Endothelial cell of umbilical vein (primary cell): ENCODE measurements around the gene CREBZF. TPM values are rescaled to one million over a fixed set of nuclear protein-coding genes. Genes with fewer than 3 reads are reported as not detected.

Experiments used
- BruUV-seq: library from RNA; stranded (reverse); fragments of 400-500 nt; replicated peaks from 2 replicates; lab custom pipeline; 2021; lab: Mats Ljungman, UMichigan
- CTCF ChIA-PET: fragments of 300-600, 350-600 bp; sonication (Branson Sonifier 250); formaldehyde crosslinking; loops from one replicate; lab custom pipeline; 2021; ENCODE audit warnings: antibody characterized with exemption, inconsistent platforms; lab: Charles Lee
- POLR2A ChIA-PET: fragments of 300-600, 350-600 bp; sonication (Branson Sonifier 250); formaldehyde crosslinking; loops from one replicate; lab custom pipeline; 2021; ENCODE audit warnings: antibody characterized with exemption, inconsistent platforms; lab: Charles Lee
- DNase-seq: peaks from one replicate; pipeline ENCODE4 v3.0.0-alpha.2; 2011; ENCODE audit warnings: low read depth, low spot score
- FAIRE-seq: peaks from 2 replicates; lab custom pipeline; 2011; peaks lifted over from hg19 to GRCh38; lab: Jason Lieb, UNC
- H2AFZ ChIP-seq: 2 replicates; pipeline ENCODE4 v1.6.0; 2012; ENCODE audit warnings: low read depth, low read length, control low read depth, inconsistent platforms
- H3K27ac ChIP-seq: 2 replicates; pipeline ENCODE4 v1.5.1; 2011; ENCODE audit warnings: low read depth, mild to moderate bottlenecking, control low read depth, low read length, moderate library complexity; ENCODE audit not compliant: insufficient read depth
- H3K27me3 ChIP-seq, 2 experiments: 2 replicates each; pipeline versions ENCODE4 v1.6.0 to v1.6.1; 2011; ENCODE audit warnings: low read length in 2 of 2, mixed read lengths in 1 of 2; ENCODE audit not compliant: control insufficient read depth in 2 of 2, insufficient read depth in 2 of 2
- H3K36me3 ChIP-seq, 2 experiments: 2 replicates in 1 of 2; 3 replicates in 1 of 2; pipeline ENCODE4 v1.5.1; 2011; ENCODE audit warnings: low read length in 2 of 2, mild to moderate bottlenecking in 1 of 2, moderate library complexity in 1 of 2; ENCODE audit not compliant: control insufficient read depth in 2 of 2, insufficient read depth in 2 of 2; ENCODE audit errors: extremely low read depth in 1 of 2
- H3K4me1 ChIP-seq: 3 replicates; pipeline ENCODE4 v1.5.1; 2011; ENCODE audit warnings: mild to moderate bottlenecking, low read length; ENCODE audit not compliant: control insufficient read depth, insufficient read depth; ENCODE audit errors: extremely low read depth
- H3K4me2 ChIP-seq: 2 replicates; pipeline ENCODE4 v1.6.1; 2011; ENCODE audit warnings: low read length, control low read depth, mixed read lengths; ENCODE audit not compliant: insufficient read depth
- H3K4me3 ChIP-seq, 3 experiments: fragments of 200-600 bp in 1 of 3; sonication (generic), shearing (Covaris generic) in 1 of 3; replicated peaks in 1 of 3; 2 replicates each; pipeline ENCODE4 v1.5.1; 2011 to 2016; ENCODE audit warnings: control low read depth in 3 of 3, low read length in 3 of 3, mild to moderate bottlenecking in 2 of 3, inconsistent platforms in 1 of 3, low read depth in 1 of 3, moderate library complexity in 1 of 3; ENCODE audit not compliant: insufficient read depth in 1 of 3
- H3K79me2 ChIP-seq: 2 replicates; pipeline ENCODE4 v1.6.0; 2012; ENCODE audit warnings: low read length, inconsistent platforms; ENCODE audit not compliant: control insufficient read depth, insufficient read depth
- H3K9ac ChIP-seq: replicated peaks from 2 replicates; pipeline ENCODE3; 2011; ENCODE audit warnings: low read length, control low read depth; ENCODE audit not compliant: insufficient read depth; ENCODE audit errors: extremely low read depth
- H3K9me1 ChIP-seq: replicated peaks from 3 replicates; pipeline ENCODE4 v1.6.0; 2011; ENCODE audit warnings: mild to moderate bottlenecking, low read length; ENCODE audit not compliant: control insufficient read depth, insufficient read depth; ENCODE audit errors: extremely low read depth
- H3K9me3 ChIP-seq: replicated peaks from 2 replicates; pipeline ENCODE4 v1.5.1; 2012; ENCODE audit warnings: low read length, inconsistent platforms; ENCODE audit not compliant: control insufficient read depth, insufficient read depth
- H4K20me1 ChIP-seq: replicated peaks from 2 replicates; pipeline ENCODE3; 2011; ENCODE audit warnings: mild to moderate bottlenecking, low read length; ENCODE audit not compliant: control insufficient read depth, insufficient read depth; ENCODE audit errors: extremely low read depth
- GATA2 ChIP-seq: IDR thresholded peaks from 2 replicates; pipeline ENCODE4 v1.7.0; 2011; ENCODE audit warnings: low read depth, mild to moderate bottlenecking, moderate library complexity, mixed read lengths, low read length; ENCODE audit not compliant: insufficient read length, insufficient read depth
- MAX ChIP-seq: IDR thresholded peaks from 2 replicates; pipeline ENCODE4 v1.6.1; 2011; ENCODE audit not compliant: insufficient read depth, insufficient read length
- MYC ChIP-seq: IDR thresholded peaks from one replicate; pipeline ENCODE4 v1.6.1; 2011; ENCODE audit warnings: mild to moderate bottlenecking, low read depth, low read length
- POLR2A ChIP-seq: IDR thresholded peaks from 2 replicates; pipeline ENCODE4 v1.6.1; 2012; ENCODE audit warnings: low read depth, mild to moderate bottlenecking, control low read depth, low read length
- POLR2AphosphoS5 ChIP-seq: IDR thresholded peaks from 2 replicates; pipeline ENCODE4 v1.6.1; 2012; ENCODE audit warnings: low read depth, mild to moderate bottlenecking, control low read depth, low read length, moderate library complexity; ENCODE audit not compliant: insufficient read depth
- dilution Hi-C: fragments of 300-500 bp; cut with MboI; formaldehyde crosslinking; loops from one replicate; pipeline ENCODE4 v1.15.0; 2019; ENCODE audit warnings: low sequenced_read_pairs; ENCODE audit not compliant: extremely low pct_ligation_motif_present
- intact Hi-C: fragments of 100-400 bp; cut with micrococcal nuclease; formaldehyde crosslinking; loops from one replicate; pipeline ENCODE4 v1.10.0; 2022
- polyA plus RNA-seq, 4 experiments: library from polyadenylated mRNA; depleted of rRNA in 3 of 4; stranded (reverse) in 3 of 4; unstranded in 1 of 4; fragments of >200 nt; gene quantifications; 2 replicates each; pipeline versions ENCODE4 v1.2.1 to v1.2.3, GENCODE V29; 2011 to 2012; ENCODE audit warnings: missing spikeins in 1 of 4
- total RNA-seq: library from RNA; stranded (reverse); gene quantifications from 2 replicates; pipeline ENCODE4 v1.2.3, GENCODE V29; 2021

The CREBZF gene
- total and polyA plus RNA-seq, 2 donors (not counting 3 experiments of a cell fraction or from before 2014, with no cell fraction given) = 15.5 to 35.5 TPM

- Histone ChIP-seq H3K4me3 (peak overlapping the region; percentile 73 to 99 (median 91)), H4K20me1 (no peaks in the 10 kb centered on the region), H3K27me3 (peaks cover 2 to 6% of the 10 kb centered on the region in 2 experiments), H3K9me1 (no peaks in the 10 kb centered on the region), H3K79me2 (peaks cover 34% of the 10 kb centered on the region), H3K4me1 (peaks cover 16% of the 10 kb centered on the region), H3K9ac (peak overlapping the region; percentile 82), H3K4me2 (peak overlapping the region; percentile 90), H3K36me3 (peaks cover 0 to 4% of the 10 kb centered on the region in 2 experiments), H2AFZ (peak overlapping the region; percentile 62), H3K9me3 (no peaks in the 10 kb centered on the region), H3K27ac (peak overlapping the region; percentile 68)
- DNase-seq (no peak), FAIRE-seq (no peak)
- TF ChIP-seq MYC = no peak
- TF ChIP-seq POLR2A = peak; percentile 9
- BruUV-seq = TSS peak; percentile 64
- intact Hi-C loops (loop anchor here (1.0 to 2.0 kb wide), 3 partner anchors 18 to 35 kb away; partner anchors contain the start of gene TMEM126A), dilution Hi-C loops (no loop called here)
- ChIA-PET CTCF (interaction anchor here (0.5 to 1.7 kb wide), 9 partner anchors 16 to 1688 kb away, joined by 3 to 8 read pairs (median 3); partner anchors contain the start of genes CCDC83 and TMEM126A), POLR2A (interaction anchor here (0.7 to 0.8 kb wide), 2 partner anchors 13 to 19 kb away, joined by 3 to 5 read pairs; partner anchors contain the start of gene TMEM126A)
Measured at GRCh38 chr11:85628771-85629341, 36.1 kb downstream of the CREBZF start.

GRCh38 chr11:85627998-85628770 is 36.7 kb downstream of the CREBZF start, which contains the start of gene TMEM126B:
TSS of gene TMEM126B (plus strand) at chr11:85628593. CDS start at chr11:85628608, 15 bp downstream.
- DNase-seq (peak; percentile 98), FAIRE-seq (peak; percentile 95)
- Histone ChIP-seq H3K27me3 (peaks cover 2 to 6% of the 10 kb centered on the region in 2 experiments), H3K4me1 (peaks cover 16% of the 10 kb centered on the region), H3K27ac (peak within 1 kb of the TSS; percentile 68), H2AFZ (peak within 1 kb of the TSS; percentile 87), H3K9ac (peak within 1 kb of the TSS; percentile 82), H3K9me3 (no peaks in the 10 kb centered on the region), H3K4me2 (peak within 1 kb of the TSS; percentile 92), H3K36me3 (peaks cover 0 to 4% of the 10 kb centered on the region in 2 experiments), H3K9me1 (no peaks in the 10 kb centered on the region), H4K20me1 (no peaks in the 10 kb centered on the region), H3K79me2 (peaks cover 34% of the 10 kb centered on the region), H3K4me3 (peak within 1 kb of the TSS; percentile 73 to 99 (median 91))
- POLR2A ChIA-PET = interaction anchor here (0.7 to 0.8 kb wide), 2 partner anchors 12 to 19 kb away, joined by 3 to 5 read pairs; partner anchors contain the start of gene TMEM126A
- intact Hi-C loops = loop anchor here (1.0 to 2.0 kb wide), 3 partner anchors 19 to 36 kb away; partner anchors contain the start of gene TMEM126A
- dilution Hi-C loops = no loop called here
- TSS peak; percentile 57 for BruUV-seq
- CTCF ChIA-PET = interaction anchor here (0.5 to 1.7 kb wide), 9 partner anchors 17 to 1689 kb away, joined by 3 to 8 read pairs (median 3); partner anchors contain the start of genes CCDC83 and TMEM126A
- TF ChIP-seq POLR2AphosphoS5 (peak; percentile 81), MAX (peak; percentile 81), MYC (no peak), POLR2A (peak; percentile 96), GATA2 (no peak)
